MM.1S (cell line): ENCODE data around the gene GABARAP.

Source experiments
- DNase-seq: peaks from one replicate; pipeline ENCODE4 v3.0.0-alpha.2; 2015
- H2AFZ ChIP-seq: fragments of 300-600 bp; sonication (generic); 2 replicates; pipeline ENCODE4 v1.6.0; 2016; ENCODE audit warnings: antibody characterized with exemption, low read length
- H3F3A ChIP-seq: fragments of 300-600 bp; sonication (generic); 2 replicates; pipeline ENCODE4 v1.6.1; 2016; ENCODE audit warnings: mild to moderate bottlenecking, antibody characterized with exemption, low read length, moderate library complexity, mixed read lengths; ENCODE audit not compliant: insufficient read depth
- H3K27ac ChIP-seq: fragments of 300-600 bp; sonication (generic); 2 replicates; pipeline ENCODE4 v1.5.1; 2016; ENCODE audit warnings: mild to moderate bottlenecking, low read length
- H3K27me3 ChIP-seq: fragments of 300-600 bp; sonication (generic); replicated peaks from 2 replicates; pipeline ENCODE4 v1.6.0; 2016; ENCODE audit warnings: low read length; ENCODE audit not compliant: insufficient read depth
- H3K36me3 ChIP-seq: fragments of 300-600 bp; sonication (generic); replicated peaks from 2 replicates; pipeline ENCODE4 v1.6.1; 2016; ENCODE audit warnings: mild to moderate bottlenecking, low read length, mixed read lengths; ENCODE audit not compliant: insufficient read depth
- H3K4me1 ChIP-seq: fragments of 300-600 bp; sonication (generic); 2 replicates; pipeline ENCODE4 v1.6.1; 2016; ENCODE audit warnings: low read length, mixed read lengths
- H3K4me2 ChIP-seq: fragments of 300-600 bp; sonication (generic); 2 replicates; pipeline ENCODE4 v1.6.0; 2016; ENCODE audit warnings: low read depth, low read length
- H3K4me3 ChIP-seq: fragments of 300-600 bp; sonication (generic); 2 replicates; pipeline ENCODE4 v1.5.1; 2016; ENCODE audit warnings: low read length, mixed read lengths
- H3K79me2 ChIP-seq: fragments of 300-600 bp; sonication (generic); 2 replicates; pipeline ENCODE4 v1.6.1; 2016; ENCODE audit warnings: mixed run types, low read length, mixed read lengths
- H3K9ac ChIP-seq: fragments of 300-600 bp; sonication (generic); 2 replicates; pipeline ENCODE4 v1.6.1; 2016; ENCODE audit warnings: low read length, mixed read lengths
- H3K9me2 ChIP-seq: fragments of 300-600 bp; sonication (generic); replicated peaks from 2 replicates; pipeline ENCODE4 v1.6.1; 2016; ENCODE audit warnings: mild to moderate bottlenecking, low read length, mixed read lengths; ENCODE audit not compliant: insufficient read depth
- H3K9me3 ChIP-seq: fragments of 300-600 bp; sonication (generic); replicated peaks from 2 replicates; pipeline ENCODE4 v1.6.1; 2016; ENCODE audit warnings: mild to moderate bottlenecking, low read length, mixed read lengths; ENCODE audit not compliant: insufficient read depth
- H4K20me1 ChIP-seq: fragments of 300-600 bp; sonication (generic); 2 replicates; pipeline ENCODE4 v1.6.1; 2016; ENCODE audit warnings: mild to moderate bottlenecking, low read length, moderate library complexity, mixed read lengths; ENCODE audit not compliant: insufficient read depth
- EZH2 ChIP-seq: fragments of 300-600 bp; sonication (generic); optimal IDR thresholded peaks from 2 replicates; pipeline ENCODE3; 2017; ENCODE audit warnings: low read depth, mild to moderate bottlenecking, antibody characterized with exemption, low read length, mixed read lengths
- EZH2phosphoT487 ChIP-seq: fragments of 300-600 bp; sonication (generic); IDR thresholded peaks from 2 replicates; pipeline ENCODE4 v1.6.1; 2018; ENCODE audit warnings: antibody characterized with exemption, low read length
- TF ChIP-seq, protein P1 (sequence below): fragments of 300-600 bp; sonication (generic); IDR thresholded peaks from 2 replicates; pipeline ENCODE4 v1.5.1; 2016; ENCODE audit warnings: antibody characterized with exemption, low read length, mixed read lengths

Gene GABARAP

DNA sequence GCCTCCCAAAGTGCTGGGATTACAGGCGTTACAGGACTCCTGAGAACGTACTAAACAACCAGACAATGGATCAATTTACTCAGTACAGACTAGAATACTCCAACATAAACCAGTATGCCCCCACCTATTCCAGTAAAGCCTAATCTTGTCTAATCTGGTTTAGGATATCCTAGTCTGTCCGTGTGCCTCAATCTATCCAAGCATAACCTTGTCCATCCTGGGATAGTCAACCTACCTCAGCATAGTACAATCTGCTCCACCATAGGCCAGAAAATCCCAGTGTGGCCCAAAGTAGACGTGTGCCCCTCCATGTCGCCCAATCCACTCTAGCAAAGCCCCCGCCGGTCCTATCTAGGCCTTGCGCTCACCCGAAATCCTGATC, 8.6 kb downstream of the GABARAP start:
- peaks cover 80% of the 10 kb centered on the region for H3K79me2 ChIP-seq
- H3K4me1 ChIP-seq, result peaks cover 19% of the 10 kb centered on the region
- TF ChIP-seq EZH2 (no peak), EZH2phosphoT487 (no peak)
- TF ChIP-seq, protein P1, sequence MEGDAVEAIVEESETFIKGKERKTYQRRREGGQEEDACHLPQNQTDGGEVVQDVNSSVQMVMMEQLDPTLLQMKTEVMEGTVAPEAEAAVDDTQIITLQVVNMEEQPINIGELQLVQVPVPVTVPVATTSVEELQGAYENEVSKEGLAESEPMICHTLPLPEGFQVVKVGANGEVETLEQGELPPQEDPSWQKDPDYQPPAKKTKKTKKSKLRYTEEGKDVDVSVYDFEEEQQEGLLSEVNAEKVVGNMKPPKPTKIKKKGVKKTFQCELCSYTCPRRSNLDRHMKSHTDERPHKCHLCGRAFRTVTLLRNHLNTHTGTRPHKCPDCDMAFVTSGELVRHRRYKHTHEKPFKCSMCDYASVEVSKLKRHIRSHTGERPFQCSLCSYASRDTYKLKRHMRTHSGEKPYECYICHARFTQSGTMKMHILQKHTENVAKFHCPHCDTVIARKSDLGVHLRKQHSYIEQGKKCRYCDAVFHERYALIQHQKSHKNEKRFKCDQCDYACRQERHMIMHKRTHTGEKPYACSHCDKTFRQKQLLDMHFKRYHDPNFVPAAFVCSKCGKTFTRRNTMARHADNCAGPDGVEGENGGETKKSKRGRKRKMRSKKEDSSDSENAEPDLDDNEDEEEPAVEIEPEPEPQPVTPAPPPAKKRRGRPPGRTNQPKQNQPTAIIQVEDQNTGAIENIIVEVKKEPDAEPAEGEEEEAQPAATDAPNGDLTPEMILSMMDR, result no peak
- no peaks in the 10 kb centered on the region for H3K9me3 ChIP-seq
- H3K4me3 ChIP-seq, result peak overlapping the region; percentile 99
- no peak for DNase-seq
- no peaks in the 10 kb centered on the region; the same call in 1 of the 2 replicates for H3K36me3 ChIP-seq
- H3K27ac ChIP-seq, result peak overlapping the region; percentile 46; the same call in 1 of the 2 replicates
- no peaks in the 10 kb centered on the region for H3K9me2 ChIP-seq
- H4K20me1 ChIP-seq, result no peaks in the 10 kb centered on the region
- H3K27me3 ChIP-seq, result no peaks in the 10 kb centered on the region
- peak overlapping the region; percentile 79 for H3K9ac ChIP-seq
- H3K4me2 ChIP-seq, result peak overlapping the region; percentile 97
- peaks cover 25% of the 10 kb centered on the region for H3F3A ChIP-seq
- H2AFZ ChIP-seq, result peak overlapping the region; percentile 86

DNA sequence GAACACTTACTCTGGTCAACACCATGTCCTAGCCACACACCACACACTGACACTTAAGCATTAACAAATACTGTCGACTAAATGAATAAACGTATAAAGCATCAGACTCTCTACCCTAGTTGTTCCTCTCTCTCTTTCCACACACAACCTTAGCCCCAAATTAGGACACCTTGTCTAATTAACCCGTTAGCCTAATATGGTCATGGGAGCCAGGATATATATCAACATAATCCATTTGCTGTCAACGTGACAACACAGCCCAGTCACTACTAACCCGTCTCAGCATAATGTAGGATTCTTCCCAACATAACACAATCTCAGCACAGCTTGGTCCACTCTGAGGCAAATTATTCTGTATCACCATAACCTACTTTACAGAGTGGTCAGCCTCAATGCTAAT, 10.1 kb downstream of the GABARAP start:
- peaks cover 15% of the 10 kb centered on the region for H3K4me1 ChIP-seq
- no peaks in the 10 kb centered on the region; the same call in 1 of the 2 replicates for H3K36me3 ChIP-seq
- no peak overlapping the region for H3K27ac ChIP-seq
- H3K4me3 ChIP-seq, result no peak overlapping the region
- DNase-seq, result no peak
- H3F3A ChIP-seq, result peaks cover 17% of the 10 kb centered on the region
- no peaks in the 10 kb centered on the region for H3K27me3 ChIP-seq
- no peak overlapping the region for H3K9ac ChIP-seq
- H3K79me2 ChIP-seq, result peaks cover 71% of the 10 kb centered on the region
- H2AFZ ChIP-seq, result no peak overlapping the region
- TF ChIP-seq EZH2 (no peak), EZH2phosphoT487 (no peak)
- TF ChIP-seq, protein P1, result no peak
- H3K4me2 ChIP-seq, result no peak overlapping the region
- no peaks in the 10 kb centered on the region for H4K20me1 ChIP-seq
- no peaks in the 10 kb centered on the region for H3K9me3 ChIP-seq
- no peaks in the 10 kb centered on the region for H3K9me2 ChIP-seq

DNA sequence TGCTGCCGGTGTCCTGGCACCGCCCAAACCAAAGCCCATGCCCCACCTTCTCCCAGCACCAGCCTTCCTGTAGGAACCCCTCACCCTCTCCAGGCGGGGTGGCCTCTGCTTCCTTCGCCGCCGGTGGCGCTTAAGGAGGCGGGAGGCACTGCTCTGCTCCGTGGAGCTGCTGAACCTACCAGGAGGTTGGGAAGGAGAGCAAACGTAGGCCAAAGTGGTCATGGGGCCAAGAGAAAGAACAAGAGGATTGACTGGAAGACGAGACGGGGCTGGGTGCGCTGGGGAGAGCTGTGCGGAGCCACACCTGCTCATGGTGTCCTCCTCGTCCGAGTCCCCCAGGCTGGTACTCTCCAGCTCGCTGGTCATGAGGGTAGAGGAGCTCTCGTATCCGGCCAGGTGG, 12.7 kb downstream of the GABARAP start:
- 0 out of 2 replicates have a peak, but pooled peaks cover under 1% of the 10 kb centered on the region for H3F3A ChIP-seq
- no peaks in the 10 kb centered on the region for H3K9me3 ChIP-seq
- H2AFZ ChIP-seq, result no peak overlapping the region
- H4K20me1 ChIP-seq, result no peaks in the 10 kb centered on the region
- peaks cover 4% of the 10 kb centered on the region; the same call in 1 of the 2 replicates for H3K4me1 ChIP-seq
- DNase-seq, result no peak
- H3K9ac ChIP-seq, result no peak overlapping the region
- no peak overlapping the region for H3K4me3 ChIP-seq
- peaks cover 45% of the 10 kb centered on the region for H3K79me2 ChIP-seq
- TF ChIP-seq, protein P1, result no peak
- TF ChIP-seq EZH2 (no peak), EZH2phosphoT487 (no peak)
- H3K4me2 ChIP-seq, result no peak overlapping the region
- no peak overlapping the region for H3K27ac ChIP-seq
- H3K9me2 ChIP-seq, result no peaks in the 10 kb centered on the region
- no peaks in the 10 kb centered on the region for H3K27me3 ChIP-seq
- no peaks in the 10 kb centered on the region for H3K36me3 ChIP-seq
